CD4-positive, alpha-beta memory T cell (primary cell): ENCODE measurements around the gene SLC26A8. TPM values are rescaled to one million over a fixed set of nuclear protein-coding genes. Genes with fewer than 3 reads are reported as not detected.
"Not testable (repeated sequence)": the region's sequence is repeated elsewhere in the genome, so short reads cannot be mapped to it uniquely, and the experiment has no call there.

ENCODE experiments used
- CTCF ChIA-PET: fragments of 350-600 bp; sonication (Branson Sonifier 250); formaldehyde crosslinking; loops from one replicate; lab custom pipeline; 2021; ENCODE audit warnings: inconsistent platforms; ENCODE audit not compliant: partially characterized antibody; lab: Charles Lee
- POLR2A ChIA-PET: fragments of 350-600 bp; sonication (Branson Sonifier 250); formaldehyde crosslinking; loops from one replicate; lab custom pipeline; 2021; ENCODE audit not compliant: partially characterized antibody; lab: Charles Lee
- DNase-seq, 5 donors: peaks; one replicate each; pipeline versions ENCODE4 v3.0.0 to v3.0.0-alpha.2; 2020 to 2022; ENCODE audit warnings: mixed read lengths in 1 of 5
- H3K27ac ChIP-seq: one replicate; pipeline ENCODE4 v1.7.0; 2013; ENCODE audit warnings: low read depth, low read length
- H3K27me3 ChIP-seq: 2 replicates; pipeline ENCODE4 v1.7.0; 2013; ENCODE audit warnings: mild to moderate bottlenecking, low read length, moderate library complexity; ENCODE audit not compliant: insufficient read depth
- H3K36me3 ChIP-seq: 2 replicates; pipeline ENCODE4 v1.7.0; 2013; ENCODE audit warnings: mild to moderate bottlenecking, low read length, moderate library complexity; ENCODE audit not compliant: insufficient read depth
- H3K4me1 ChIP-seq: 2 replicates; pipeline ENCODE4 v1.7.0; 2013; ENCODE audit warnings: mild to moderate bottlenecking, low read length, moderate library complexity; ENCODE audit not compliant: insufficient read depth
- H3K4me3 ChIP-seq, 2 donors: one replicate each; pipeline ENCODE4 v1.7.0; 2013; ENCODE audit warnings: low read length in 2 of 2, mild to moderate bottlenecking in 1 of 2
- H3K9me3 ChIP-seq, 2 donors: one replicate each; pipeline ENCODE4 v1.7.0; 2013; ENCODE audit warnings: low read length in 2 of 2, control low read depth in 1 of 2; ENCODE audit not compliant: control insufficient read depth in 1 of 2
- H3K27ac Mint-ChIP-seq, 7 donors: one replicate each; pipeline ENCODE4 v1.8.0; 2020 to 2021; ENCODE audit warnings: mixed read lengths in 7 of 7, mild to moderate bottlenecking in 6 of 7, inconsistent platforms in 3 of 7, moderate library complexity in 3 of 7
- H3K27me3 Mint-ChIP-seq, 2 donors: one replicate each; pipeline ENCODE4 v1.8.0; 2020 to 2021; ENCODE audit warnings: mixed read lengths in 2 of 2
- H3K36me3 Mint-ChIP-seq, 2 donors: one replicate each; pipeline ENCODE4 v1.8.0; 2020 to 2021; ENCODE audit warnings: mixed read lengths in 2 of 2, inconsistent platforms in 1 of 2, mild to moderate bottlenecking in 1 of 2
- H3K4me1 Mint-ChIP-seq, 4 donors: one replicate each; pipeline ENCODE4 v1.8.0; 2020 to 2021; ENCODE audit warnings: mixed read lengths in 4 of 4, mild to moderate bottlenecking in 1 of 4
- H3K4me3 Mint-ChIP-seq, 8 donors: one replicate each; pipeline ENCODE4 v1.8.0; 2020 to 2021; ENCODE audit warnings: mixed read lengths in 8 of 8, mild to moderate bottlenecking in 7 of 8, moderate library complexity in 6 of 8, inconsistent platforms in 3 of 8
- H3K9me3 Mint-ChIP-seq, 8 donors: one replicate each; pipeline ENCODE4 v1.8.0; 2020 to 2021; ENCODE audit warnings: mixed read lengths in 8 of 8, mild to moderate bottlenecking in 5 of 8, inconsistent platforms in 3 of 8, moderate library complexity in 1 of 8
- intact Hi-C: fragments of 100-400 bp; cut with micrococcal nuclease; formaldehyde crosslinking; loops from one replicate; pipeline ENCODE4 v1.15.1; 2023
- polyA plus RNA-seq, 2 donors: library from polyadenylated mRNA; unstranded; fragments of 300-500 nt; fragmentation: Illumina TruSeq; gene quantifications; one replicate each; pipeline ENCODE4 v1.2.3, GENCODE V29; 2021
- total RNA-seq, 2 experiments: library from RNA; stranded (reverse); gene quantifications; one replicate each; pipeline ENCODE4 v1.2.3, GENCODE V29; 2021

Gene SLC26A8
- total and polyA plus RNA-seq, 4 experiments from 2014 or later, result 0.09 TPM; not detected in 3

DNA sequence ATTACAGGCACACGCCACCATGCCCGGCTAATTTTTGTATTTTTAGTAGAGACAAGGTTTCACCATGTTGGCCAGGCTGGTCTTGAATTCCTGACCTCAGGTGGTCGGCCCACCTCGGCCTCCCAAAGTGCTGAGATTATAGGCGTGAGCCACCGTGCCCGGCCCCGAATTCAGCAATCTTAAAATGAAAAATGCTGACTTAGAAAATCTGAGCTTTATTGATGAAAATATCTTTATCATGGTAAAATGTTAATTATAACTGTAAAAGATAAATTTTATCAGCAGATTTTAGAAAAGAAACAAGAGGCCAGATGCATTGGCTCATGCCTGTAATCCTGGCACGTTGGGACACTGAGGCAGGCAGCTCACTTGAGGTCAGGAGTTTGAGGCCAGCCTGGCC lies 36.4 kb downstream of the SLC26A8 start:
- POLR2A ChIA-PET, H3K4me3 ChIP-seq, H3K36me3 ChIP-seq, H3K9me3 ChIP-seq, H3K9me3 Mint-ChIP-seq, DNase-seq, H3K27ac ChIP-seq, H3K27me3 Mint-ChIP-seq, H3K4me1 Mint-ChIP-seq, H3K4me3 Mint-ChIP-seq, H3K27ac Mint-ChIP-seq, intact Hi-C loops, H3K27me3 ChIP-seq, H3K4me1 ChIP-seq, H3K36me3 Mint-ChIP-seq: not testable (repeated sequence)
- CTCF ChIA-PET, result interaction anchor here (0.7 kb wide), 1 partner anchor 84 kb away, joined by 3 read pairs; no protein-coding TSS in a partner anchor

DNA sequence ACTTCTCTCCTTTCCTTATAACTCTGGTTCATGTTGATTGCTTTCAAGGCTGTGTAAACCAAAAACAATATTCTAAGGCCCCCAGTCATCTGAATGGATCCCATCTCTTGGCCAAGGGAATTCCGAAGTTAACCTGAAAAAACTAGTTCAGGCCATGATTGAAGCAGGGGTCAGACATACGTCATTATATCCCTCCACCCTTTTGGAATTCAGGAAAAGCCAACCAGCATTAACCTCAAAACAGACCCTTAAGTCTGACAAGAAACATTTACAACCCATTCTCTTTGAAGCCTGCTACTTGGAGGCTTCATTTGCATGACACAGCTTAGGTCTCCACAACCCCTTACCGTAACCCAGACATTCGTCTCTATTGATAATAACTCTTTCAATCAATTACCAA lies 39.7 kb downstream of the SLC26A8 start:
- Histone ChIP-seq H3K36me3 (no peaks in the 10 kb centered on the region), H3K27ac (no peak overlapping the region), H3K27me3 (no peaks in the 10 kb centered on the region), H3K4me3 (no peak overlapping the region), H3K4me1 (no peaks in the 10 kb centered on the region), H3K9me3 (no peaks in the 10 kb centered on the region)
- Mint-ChIP-seq H3K9me3 (no peaks in the 10 kb centered on the region), H3K36me3 (no peaks in the 10 kb centered on the region), H3K27me3 (no peaks in the 10 kb centered on the region), H3K27ac (no peak overlapping the region), H3K4me1 (no peaks in the 10 kb centered on the region), H3K4me3 (no peak overlapping the region)
- POLR2A ChIA-PET, result no interaction called here
- CTCF ChIA-PET, result interaction anchor here (1.1 kb wide), 1 partner anchor 9 kb away, joined by 4 read pairs; no protein-coding TSS in a partner anchor
- intact Hi-C loops, result no loop called here
- DNase-seq, result no peak

DNA sequence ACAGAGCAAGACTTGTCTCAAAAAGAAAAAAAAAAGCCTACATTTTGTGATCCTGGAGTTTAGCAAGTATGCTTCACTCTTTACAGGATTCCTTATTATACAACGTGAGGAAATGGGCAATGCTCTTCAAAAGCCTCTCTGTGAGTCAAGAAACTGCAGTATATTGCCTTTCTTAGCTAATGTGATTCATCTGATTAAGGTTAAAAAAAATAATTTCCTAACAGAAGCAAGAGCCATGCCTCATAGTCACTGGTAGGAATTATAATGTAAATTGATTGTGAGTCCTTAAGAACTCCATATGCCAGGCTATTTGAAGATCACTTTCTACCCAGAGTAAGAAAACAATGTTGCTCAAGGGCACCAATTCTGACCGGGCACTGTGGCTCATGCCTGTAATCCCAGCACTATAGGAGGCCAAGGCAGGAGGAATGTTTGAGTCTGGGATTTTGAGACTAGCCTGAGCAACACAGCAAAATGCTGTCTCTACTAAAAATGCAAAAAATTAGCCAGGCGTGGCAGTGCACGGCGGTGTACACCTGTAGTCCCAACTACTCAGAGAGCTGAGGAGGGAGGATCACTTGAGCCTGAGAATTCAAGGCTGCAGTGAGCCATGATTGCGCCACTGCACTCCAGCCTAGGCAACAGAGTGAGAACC lies 43.3 kb downstream of the SLC26A8 start:
- DNase-seq, result no peak
- H3K27ac ChIP-seq, result no peak overlapping the region
- peaks cover 0 to 2% of the 10 kb centered on the region in 2 donors for H3K27me3 Mint-ChIP-seq
- H3K4me3 ChIP-seq, result no peak overlapping the region
- intact Hi-C loops, result no loop called here
- no peaks in the 10 kb centered on the region for H3K9me3 ChIP-seq
- H3K27ac Mint-ChIP-seq, result no peak overlapping the region
- no peaks in the 10 kb centered on the region for H3K36me3 ChIP-seq
- H3K27me3 ChIP-seq, result no peaks in the 10 kb centered on the region
- no peak overlapping the region for H3K4me3 Mint-ChIP-seq
- no peaks in the 10 kb centered on the region for H3K36me3 Mint-ChIP-seq
- CTCF ChIA-PET, result no interaction called here
- POLR2A ChIA-PET, result interaction anchor here (0.7 kb wide), 1 partner anchor 472 kb away, joined by 3 read pairs; no protein-coding TSS in a partner anchor
- H3K4me1 Mint-ChIP-seq, result no peaks in the 10 kb centered on the region
- H3K4me1 ChIP-seq, result no peaks in the 10 kb centered on the region
- no peaks in the 10 kb centered on the region for H3K9me3 Mint-ChIP-seq

DNA sequence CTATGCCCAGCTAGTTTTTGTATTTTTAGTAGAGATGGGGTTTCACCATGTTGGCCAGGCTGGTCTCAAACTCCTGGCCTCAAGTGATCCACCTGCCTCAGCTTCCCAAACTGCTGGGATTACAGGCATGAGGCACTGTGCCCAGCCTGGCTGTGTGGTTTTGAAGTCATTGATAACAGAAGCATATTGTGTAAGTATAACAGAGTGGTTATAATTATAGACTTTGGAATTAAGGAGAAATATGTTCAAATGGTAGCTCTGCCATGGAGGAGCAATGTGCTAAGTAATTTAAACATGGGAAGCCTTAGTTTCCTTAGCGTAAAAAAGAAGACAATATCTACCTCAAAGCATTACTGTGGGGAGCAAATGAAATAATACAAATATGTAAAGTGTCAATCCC lies 44.3 kb downstream of the SLC26A8 start:
- H3K27ac Mint-ChIP-seq, intact Hi-C loops, H3K27ac ChIP-seq: not testable (repeated sequence)

DNA sequence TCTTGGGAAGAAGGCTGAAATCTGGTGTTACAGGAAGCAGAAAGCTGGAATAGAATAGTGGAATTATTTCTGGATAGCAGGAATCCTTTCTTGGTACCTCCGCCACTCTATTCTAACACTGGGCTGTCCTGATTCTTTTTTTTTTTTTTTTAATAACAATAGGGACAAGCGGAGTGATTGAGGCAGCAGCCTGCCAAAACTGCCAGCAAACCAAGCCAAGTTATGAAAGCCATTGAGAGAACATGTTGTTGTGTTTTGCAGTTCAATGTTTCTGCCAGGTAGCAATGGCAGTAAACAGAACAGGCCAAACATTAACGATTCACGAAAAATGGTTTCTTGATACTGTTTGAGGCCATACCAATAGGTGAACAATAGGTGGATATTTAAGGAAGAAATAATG lies 47.1 kb downstream of the SLC26A8 start:
- Mint-ChIP-seq H3K4me1 (peaks cover 0 to 2% (median 0%) of the 10 kb centered on the region in 4 donors), H3K27me3 (peaks cover 0 to 2% of the 10 kb centered on the region in 2 donors), H3K36me3 (no peaks in the 10 kb centered on the region)

More for the DNA sequence above, 44.3 kb downstream of the SLC26A8 start:
- H3K4me1 ChIP-seq, H3K4me1 Mint-ChIP-seq, POLR2A ChIA-PET, H3K36me3 ChIP-seq, H3K4me3 Mint-ChIP-seq, H3K36me3 Mint-ChIP-seq, H3K4me3 ChIP-seq, H3K9me3 Mint-ChIP-seq, H3K27me3 Mint-ChIP-seq, DNase-seq, H3K27me3 ChIP-seq, H3K9me3 ChIP-seq: not testable (repeated sequence)
- CTCF ChIA-PET, result interaction anchor here (0.7 kb wide), 1 partner anchor 23 kb away, joined by 3 read pairs; no protein-coding TSS in a partner anchor

DNA sequence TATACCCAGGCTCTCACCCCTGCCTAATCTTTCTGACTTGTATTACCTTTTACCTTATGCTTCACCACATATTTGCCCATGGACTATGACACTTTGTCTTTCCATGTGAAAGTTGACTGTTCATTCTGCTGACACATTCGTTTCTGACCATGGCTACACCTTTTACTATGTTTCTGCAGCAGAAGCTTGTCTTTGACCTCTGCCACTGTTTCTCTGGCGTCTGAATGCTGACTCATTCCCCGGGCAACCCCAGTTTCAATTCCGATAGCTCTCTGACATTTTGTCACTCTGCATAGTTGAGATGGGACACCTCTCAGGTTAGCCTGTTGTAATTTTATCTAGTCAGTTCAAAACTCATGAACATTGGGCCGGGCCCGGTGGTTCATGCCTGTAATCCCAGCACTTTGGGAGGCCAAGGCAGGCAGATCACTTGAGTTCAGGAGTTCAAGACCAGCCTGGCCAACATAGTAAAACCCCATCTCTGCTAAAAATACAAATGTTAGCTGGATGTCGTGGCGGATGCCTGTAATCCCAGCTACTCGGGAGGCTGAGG lies 50.7 kb downstream of the SLC26A8 start:
- Mint-ChIP-seq H3K36me3 (no peaks in the 10 kb centered on the region), H3K4me1 (peaks cover 0 to 2% (median 0%) of the 10 kb centered on the region in 4 donors), H3K27ac (no peak overlapping the region), H3K27me3 (no peaks in the 10 kb centered on the region), H3K4me3 (no peak overlapping the region), H3K9me3 (no peaks in the 10 kb centered on the region)
- no peak overlapping the region for H3K4me3 ChIP-seq
- POLR2A ChIA-PET, result no interaction called here
- no peak overlapping the region for H3K27ac ChIP-seq
- H3K4me1 ChIP-seq, result no peaks in the 10 kb centered on the region
- no peak for DNase-seq
- CTCF ChIA-PET, result no interaction called here
- no peaks in the 10 kb centered on the region for H3K27me3 ChIP-seq
- H3K36me3 ChIP-seq, result no peaks in the 10 kb centered on the region
- no peaks in the 10 kb centered on the region for H3K9me3 ChIP-seq
- intact Hi-C loops, result no loop called here

More for the DNA sequence above, 47.1 kb downstream of the SLC26A8 start:
- no peak overlapping the region for H3K27ac ChIP-seq
- Mint-ChIP-seq H3K27ac (no peak overlapping the region), H3K9me3 (no peaks in the 10 kb centered on the region), H3K4me3 (no peak overlapping the region)
- CTCF ChIA-PET, result no interaction called here
- intact Hi-C loops, result no loop called here
- H3K36me3 ChIP-seq, result no peaks in the 10 kb centered on the region
- no peaks in the 10 kb centered on the region for H3K27me3 ChIP-seq
- POLR2A ChIA-PET, result no interaction called here
- H3K9me3 ChIP-seq, result no peaks in the 10 kb centered on the region
- no peak for DNase-seq
- no peak overlapping the region for H3K4me3 ChIP-seq
- no peaks in the 10 kb centered on the region for H3K4me1 ChIP-seq

DNA sequence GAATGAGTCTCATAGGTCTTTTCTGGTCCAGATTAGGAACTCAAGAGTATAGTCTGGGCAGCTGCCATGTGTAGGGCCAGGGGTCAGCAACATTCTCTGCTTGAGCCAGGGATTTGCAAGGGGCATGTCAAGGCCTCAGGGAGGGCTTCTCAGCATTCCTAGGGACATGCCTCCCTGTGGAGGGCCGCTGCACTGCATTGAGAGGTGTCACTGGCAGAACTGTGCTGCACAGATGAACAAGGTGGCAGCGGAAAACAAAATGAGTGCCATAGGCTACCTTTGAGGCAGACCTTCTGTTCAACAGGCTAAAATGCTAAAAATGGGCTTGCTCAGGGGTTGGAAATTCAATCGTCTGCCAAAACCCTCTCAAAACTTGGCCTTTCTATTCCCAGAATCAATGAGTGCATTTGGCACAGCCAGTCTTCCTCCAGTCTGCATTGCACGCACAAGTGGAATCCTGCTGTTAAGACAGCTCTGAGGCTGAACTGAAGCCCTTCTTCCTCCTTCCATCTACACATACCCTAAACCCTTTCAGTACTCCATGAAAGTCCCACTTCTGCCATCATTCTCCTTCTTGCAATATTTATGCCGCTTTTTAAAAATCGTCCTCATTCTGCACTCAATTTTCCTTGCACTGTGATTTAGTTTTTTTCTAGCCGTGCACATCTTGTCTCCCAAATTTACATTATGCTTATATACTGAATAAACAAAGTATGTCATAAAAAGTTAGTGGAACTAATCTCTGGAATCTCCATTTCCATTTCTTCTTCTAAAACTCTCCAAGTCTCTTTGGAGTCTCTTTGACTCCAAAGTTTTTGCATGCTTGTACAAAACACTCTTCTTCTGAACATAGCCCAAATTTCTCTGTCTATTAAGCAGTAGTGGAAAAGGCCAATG lies 51.7 kb downstream of the SLC26A8 start:
- Mint-ChIP-seq H3K4me3 (no peak overlapping the region), H3K36me3 (no peaks in the 10 kb centered on the region), H3K4me1 (peaks cover 0 to 2% (median 0%) of the 10 kb centered on the region in 4 donors), H3K27me3 (no peaks in the 10 kb centered on the region), H3K27ac (peak overlapping the region in 1 of 7 donors; percentile 7), H3K9me3 (no peaks in the 10 kb centered on the region)
- no peaks in the 10 kb centered on the region for H3K9me3 ChIP-seq
- H3K4me1 ChIP-seq, result no peaks in the 10 kb centered on the region
- H3K4me3 ChIP-seq, result no peak overlapping the region
- intact Hi-C loops, result no loop called here
- DNase-seq, result no peak
- H3K27ac ChIP-seq, result no peak overlapping the region
- H3K36me3 ChIP-seq, result no peaks in the 10 kb centered on the region
- CTCF ChIA-PET, result no interaction called here
- POLR2A ChIA-PET, result no interaction called here
- H3K27me3 ChIP-seq, result no peaks in the 10 kb centered on the region
